HepG2 (cell line): ENCODE measurements around the gene DCLRE1C. TPM values are rescaled to one million over a fixed set of nuclear protein-coding genes. Genes with fewer than 3 reads are reported as not detected.
"Not testable (repeated sequence)": the region's sequence is repeated elsewhere in the genome, so short reads cannot be mapped to it uniquely, and the experiment has no call there.

Experiments used
- ATAC-seq: fragments of 200-7000 bp; cut with Tn5 transposase; 3 replicates; pipeline ENCODE4 v1.9.1; 2020; ENCODE audit warnings: mild to moderate bottlenecking, moderate library complexity
- BruUV-seq: library from RNA; stranded (reverse); fragments of 400-500 nt; replicated peaks from 2 replicates; lab custom pipeline; 2021; lab: Mats Ljungman, UMichigan
- CTCF ChIA-PET: fragments of 300-600 bp; formaldehyde crosslinking; extraction: SDS; loops from one replicate; lab custom pipeline; 2021; ENCODE audit warnings: low total read pairs, inconsistent platforms, low intra/inter-chr PET ratio; lab: Yijun Ruan, JAX
- POLR2A ChIA-PET: fragments of 350-600 bp; sonication (Branson Sonifier 250); formaldehyde crosslinking; loops from one replicate; lab custom pipeline; 2020; ENCODE audit warnings: antibody characterized with exemption, inconsistent platforms; lab: Yijun Ruan, JAX
- DNase-seq: peaks from one replicate; pipeline ENCODE4 v3.0.0-alpha.2; 2015; ENCODE audit warnings: low spot score
- FAIRE-seq: peaks from 3 replicates; lab custom pipeline; 2011; peaks lifted over from hg19 to GRCh38; lab: Jason Lieb, UNC
- H2AFZ ChIP-seq: one replicate; pipeline ENCODE4 v1.6.1; 2011; ENCODE audit warnings: low read length, inconsistent platforms
- H3K27ac ChIP-seq: fragments of 300-600 bp; 3 replicates; pipeline ENCODE4 v1.8.0; 2011; ENCODE audit warnings: mixed run types, mild to moderate bottlenecking, mixed read lengths, low read length, inconsistent platforms; ENCODE audit not compliant: insufficient read depth; ENCODE audit errors: extremely low read length
- H3K27me3 ChIP-seq, 2 experiments: fragments of 200-600 bp in 1 of 2; 2 replicates in 1 of 2; 3 replicates in 1 of 2; pipeline versions ENCODE4 v1.6.0 to v1.8.0; 2011; ENCODE audit warnings: low read length in 2 of 2, mild to moderate bottlenecking in 2 of 2, moderate library complexity in 2 of 2, inconsistent platforms in 1 of 2; ENCODE audit not compliant: insufficient read depth in 2 of 2, control insufficient read depth in 1 of 2
- H3K36me3 ChIP-seq, 2 experiments: fragments of 200-600 bp in 1 of 2; replicated peaks in 1 of 2; 2 replicates in 1 of 2; 3 replicates in 1 of 2; pipeline versions ENCODE4 v1.5.1 to v1.8.0; 2011; ENCODE audit warnings: low read length in 2 of 2, inconsistent platforms in 1 of 2; ENCODE audit not compliant: insufficient read depth in 2 of 2, control insufficient read depth in 1 of 2
- H3K4me1 ChIP-seq: 2 replicates; pipeline ENCODE4 v1.5.1; 2012; ENCODE audit warnings: low read length, inconsistent platforms; ENCODE audit not compliant: insufficient read depth
- H3K4me2 ChIP-seq: 2 replicates; pipeline ENCODE4 v1.6.0; 2011; ENCODE audit warnings: low read depth, low read length, inconsistent platforms
- H3K4me3 ChIP-seq, 3 experiments: fragments of 200-600 bp in 1 of 3; sonication (generic), shearing (Covaris generic) in 1 of 3; replicated peaks in 1 of 3; 2 replicates each; pipeline ENCODE4 v1.5.1; 2011 to 2016; ENCODE audit warnings: low read length in 3 of 3, inconsistent platforms in 2 of 3, low read depth in 2 of 3, mild to moderate bottlenecking in 2 of 3, control low read depth in 1 of 3, mixed read lengths in 1 of 3; ENCODE audit not compliant: insufficient read depth in 1 of 3
- H3K79me2 ChIP-seq: one replicate; pipeline ENCODE4 v1.6.1; 2011; ENCODE audit warnings: low read length, inconsistent platforms; ENCODE audit not compliant: insufficient read depth
- H3K9ac ChIP-seq: 2 replicates; pipeline ENCODE4 v1.6.0; 2011; ENCODE audit warnings: mild to moderate bottlenecking, low read depth, low read length, inconsistent platforms; ENCODE audit not compliant: insufficient read depth
- H3K9me3 ChIP-seq: 2 replicates; pipeline ENCODE4 v1.5.1; 2012; ENCODE audit warnings: mild to moderate bottlenecking, low read length
- H4K20me1 ChIP-seq: 2 replicates; pipeline ENCODE4 v1.6.0; 2011; ENCODE audit warnings: inconsistent platforms, mild to moderate bottlenecking, low read length, moderate library complexity; ENCODE audit not compliant: insufficient read depth
- FOSL2 ChIP-seq: sonication (generic); formaldehyde crosslinking; IDR thresholded peaks from 2 replicates; pipeline ENCODE4 v1.4.0; 2020; ENCODE audit warnings: missing genetic modification reagents
- FOXP1 ChIP-seq, 2 experiments: fragments of 450-650 bp in 1 of 2; IDR thresholded peaks; 2 replicates each; pipeline ENCODE4 v1.6.1; 2017 to 2018; ENCODE audit warnings: antibody characterized with exemption in 1 of 2
- WGBS: methylation state at CpG from one replicate; pipeline ENCODE4 v1.1.6; 2017; ENCODE audit warnings: low lambda C conversion rate; 5-methylcytosine and 5-hydroxymethylcytosine counted together
- in situ Hi-C: cut with HindIII; loops from 2 replicates; pipeline ENCODE4 v1.10.0; 2017; ENCODE audit warnings: low pct_unique_long_range_greater_than_20kb; ENCODE audit not compliant: extremely low pct_ligation_motif_present
- intact Hi-C: fragments of 100-400 bp; cut with micrococcal nuclease; formaldehyde crosslinking; loops from one replicate; pipeline ENCODE4 v1.10.0; 2022; ENCODE audit not compliant: unreplicated experiment
- polyA plus RNA-seq, 8 experiments: library from polyadenylated mRNA; depleted of rRNA in 3 of 8; stranded (reverse) in 7 of 8; unstranded in 1 of 8; fragments of >200 nt; fragmentation: Illumina TruSeq in 4 of 8; extraction: Trizol in 4 of 8; gene quantifications; 2 replicates each; pipeline versions ENCODE4 v1.2.1 to v1.2.3, GENCODE V29; 2011 to 2016; ENCODE audit warnings: low read depth in 4 of 8, missing spikeins in 1 of 8, mixed read lengths in 1 of 8; ENCODE audit not compliant: insufficient read depth in 1 of 8
- total RNA-seq, 5 experiments: library from RNA; depleted of rRNA; stranded (reverse); fragments of >200 nt; fragmentation: Illumina TruSeq; extraction: Trizol; gene quantifications; 2 replicates each; pipeline ENCODE4 v1.2.3, GENCODE V29; 2016; ENCODE audit warnings: low read depth in 1 of 5

DCLRE1C gene
- total and polyA plus RNA-seq, 2 of the 13 experiments (the other 11 are each of a cell fraction or from before 2014, with no cell fraction given) = 3.0 to 10.3 TPM

DNA sequence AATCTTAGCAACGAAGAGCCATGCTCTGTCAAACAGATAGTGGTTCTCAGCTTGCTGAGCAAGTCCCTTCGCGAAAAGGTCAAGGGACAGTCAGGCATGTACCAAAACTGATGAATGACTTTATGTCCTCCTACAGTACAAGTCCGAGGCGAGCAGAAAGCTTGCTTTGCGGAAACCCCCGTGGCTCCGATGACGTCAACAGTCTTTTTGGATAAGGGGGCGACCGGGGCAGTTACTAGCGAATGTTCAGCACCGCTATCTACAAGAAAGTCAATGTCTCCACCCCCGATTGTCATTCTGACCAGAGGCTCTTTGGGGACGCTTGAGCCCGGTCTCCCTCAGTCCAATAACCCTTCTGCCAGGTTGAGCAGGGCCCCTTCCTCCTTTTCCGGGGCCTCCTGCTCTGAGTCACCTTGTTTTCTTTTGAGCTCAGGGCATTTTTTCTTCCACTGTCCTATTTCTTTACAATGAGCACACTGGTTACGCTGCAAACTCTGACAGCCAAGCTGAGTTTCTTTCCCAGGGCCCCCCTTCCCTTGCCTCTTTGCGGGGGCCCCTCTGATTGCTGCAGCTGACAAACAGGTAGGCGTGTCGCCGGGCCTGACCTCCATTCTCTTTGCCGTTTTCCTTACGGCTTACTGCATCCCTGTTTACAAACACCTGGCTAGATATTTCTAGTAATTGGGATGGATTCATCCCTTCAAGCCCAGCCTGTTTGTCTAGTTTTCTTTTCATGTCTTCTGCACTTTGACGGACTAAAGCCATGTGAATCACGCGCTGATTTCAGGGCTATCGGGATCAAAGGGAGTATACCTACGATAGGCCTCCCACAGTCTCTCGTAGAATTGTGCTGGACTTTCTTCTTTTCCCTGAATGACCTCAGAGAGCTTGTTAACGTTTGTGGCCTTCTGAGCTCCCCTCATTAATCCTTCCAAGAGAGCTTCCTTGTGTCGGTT is 39.9 kb upstream of the DCLRE1C start:
- H3K27me3 ChIP-seq; H3K79me2 ChIP-seq; H3K9me3 ChIP-seq; CTCF ChIA-PET; ATAC-seq; H4K20me1 ChIP-seq; BruUV-seq; DNase-seq; H3K27ac ChIP-seq; H2AFZ ChIP-seq; FAIRE-seq; H3K36me3 ChIP-seq; H3K4me3 ChIP-seq; H3K9ac ChIP-seq; TF ChIP-seq FOXP1 (IDR thresholded peaks at IDR 0.05): not testable (repeated sequence)
- in situ Hi-C loops = loop anchor here (10.0 kb wide), 1 partner anchor 111 kb away; no protein-coding TSS in a partner anchor
- TF ChIP-seq FOXP1 (CRISPR knock-in tag; IDR thresholded peaks at IDR 0.05) (peak; percentile 21; the same call in 1 of the 2 replicates), FOSL2 (peak; percentile 75)
- WGBS = 44% methylated on average over 30 of the region's 32 CpGs
- POLR2A ChIA-PET = interaction anchor here (1.1 kb wide), 1 partner anchor 20 kb away, joined by 3 read pairs; no protein-coding TSS in a partner anchor
- intact Hi-C loops = loop anchor here (5.0 to 10.0 kb wide), 2 partner anchors 94 to 171 kb away; partner anchors contain the start of genes ACBD7 and NMT2
- Histone ChIP-seq H3K4me2 (peak overlapping the region; percentile 55), H3K4me1 (peaks cover 28% of the 10 kb centered on the region)

DNA sequence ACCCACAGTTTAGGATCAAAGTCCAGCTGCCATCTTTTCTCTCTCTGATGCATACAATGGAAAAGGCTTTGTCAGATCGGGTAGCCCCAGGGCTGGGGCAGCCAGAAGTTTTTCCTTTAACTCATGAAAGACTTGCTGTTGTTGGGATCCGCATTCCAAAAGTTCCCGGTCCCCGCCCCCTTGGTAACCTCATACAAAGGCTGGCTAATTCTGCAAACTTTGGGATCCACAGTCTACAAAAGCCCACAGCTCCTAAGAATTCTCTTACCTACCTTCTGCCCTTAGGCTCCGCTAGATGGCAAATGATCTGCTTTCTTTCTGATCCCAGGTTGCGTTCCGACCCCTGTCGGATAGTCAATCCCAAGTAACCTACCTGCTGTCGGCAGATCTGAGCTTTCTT is 38.4 kb upstream of the DCLRE1C start:
- POLR2A ChIA-PET, H3K9me3 ChIP-seq, FAIRE-seq, H3K9ac ChIP-seq, ATAC-seq, H3K27ac ChIP-seq, H3K79me2 ChIP-seq, H3K36me3 ChIP-seq, H4K20me1 ChIP-seq, CTCF ChIA-PET, H3K27me3 ChIP-seq, BruUV-seq: not testable (repeated sequence)
- DNase-seq = peak; percentile 9
- intact Hi-C loops = loop anchor here (5.0 to 10.0 kb wide), 2 partner anchors 95 to 172 kb away; partner anchors contain the start of genes ACBD7 and NMT2
- peak overlapping the region; percentile 70 for H3K4me2 ChIP-seq
- peak overlapping the region; percentile 83 for H2AFZ ChIP-seq
- H3K4me1 ChIP-seq = peaks cover 28% of the 10 kb centered on the region
- in situ Hi-C loops = loop anchor here (10.0 kb wide), 1 partner anchor 112 kb away; no protein-coding TSS in a partner anchor
- peak overlapping the region in 1 of 3 experiments; percentile 48; a peak in 1 of 6 replicates for H3K4me3 ChIP-seq
- 100% methylated on average over 5 of the region's 9 CpGs for WGBS
